Left ventricle myocardium superior (tissue), 1 donor: ENCODE data around the gene NBAS. TPM values are rescaled to one million over a fixed set of nuclear protein-coding genes. Genes with fewer than 3 reads are reported as not detected.

Source experiments
- ATAC-seq: fragments of 200-7000 bp; cut with Tn5 transposase; one replicate; pipeline ENCODE4 v1.9.1; 2020; ENCODE audit warnings: mild to moderate bottlenecking, moderate library complexity
- DNase-seq: peaks from one replicate; pipeline ENCODE4 v3.0.0-alpha.2; 2020
- intact Hi-C: fragments of 100-400 bp; cut with micrococcal nuclease; formaldehyde crosslinking; loops from one replicate; pipeline ENCODE4 v1.11.0; 2022
- total RNA-seq: library from RNA; stranded (reverse); fragmentation: NEBNext Ultra II Directional; extraction: Animal tissue kit (Norgen Biotek cat#: 25700); gene quantifications from one replicate; pipeline ENCODE4 v1.2.1, GENCODE V29; 2021
- donor health status: DM: no; HTN: yes; CAD: no; lungs with severe emphysema.

NBAS gene
- total RNA-seq, 1 donor from 2014 or later: 64.4 TPM

GRCh38 chr2:15173501-15173900 lies 387.6 kb downstream of the NBAS start:
- intact Hi-C loops: no loop called here
- no peak for DNase-seq
- ATAC-seq: no peak

- DNase-seq (no peak), ATAC-seq (peak; percentile 45)
- intact Hi-C loops: no loop called here
These were observed 388.3 kb downstream of the NBAS start for GRCh38 chr2:15172825-15173224.

GRCh38 chr2:15170070-15170775 lies 390.9 kb downstream of the NBAS start:
- DNase-seq: no peak
- intact Hi-C loops: no loop called here
- ATAC-seq: peak; percentile 66

- peak; percentile 49 for ATAC-seq
- DNase-seq: no peak
- intact Hi-C loops: no loop called here
These were observed 391.6 kb downstream of the NBAS start for GRCh38 chr2:15169326-15170069.

- DNase-seq (no peak), ATAC-seq (no peak)
- intact Hi-C loops: no loop called here
These were observed 393.0 kb downstream of the NBAS start for GRCh38 chr2:15168116-15168515.

DNA sequence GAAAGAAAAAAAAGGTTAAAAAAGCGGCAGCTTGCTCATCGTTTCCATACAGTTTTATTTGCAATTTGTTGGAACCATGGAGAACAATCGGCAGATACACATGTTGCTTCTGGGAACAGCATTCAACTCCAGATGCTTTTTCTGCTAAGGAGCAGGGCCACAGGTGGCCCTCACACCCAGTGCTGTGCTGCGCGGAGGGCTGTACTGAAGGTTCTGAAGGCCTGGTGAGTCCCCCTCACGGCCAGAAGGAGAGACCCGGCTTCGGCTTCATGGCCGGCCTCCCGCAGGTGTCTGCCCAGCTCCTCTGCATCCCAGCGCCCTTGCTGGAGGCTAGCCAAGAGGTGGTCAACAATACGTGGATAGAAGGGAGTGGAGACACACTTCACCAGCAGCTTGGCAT lies 394.3 kb downstream of the NBAS start:
- DNase-seq (no peak), ATAC-seq (no peak)
- intact Hi-C loops: no loop called here

- ATAC-seq (no peak), DNase-seq (no peak)
- intact Hi-C loops: no loop called here
These were observed 397.8 kb downstream of the NBAS start for GRCh38 chr2:15163326-15163725.

DNA sequence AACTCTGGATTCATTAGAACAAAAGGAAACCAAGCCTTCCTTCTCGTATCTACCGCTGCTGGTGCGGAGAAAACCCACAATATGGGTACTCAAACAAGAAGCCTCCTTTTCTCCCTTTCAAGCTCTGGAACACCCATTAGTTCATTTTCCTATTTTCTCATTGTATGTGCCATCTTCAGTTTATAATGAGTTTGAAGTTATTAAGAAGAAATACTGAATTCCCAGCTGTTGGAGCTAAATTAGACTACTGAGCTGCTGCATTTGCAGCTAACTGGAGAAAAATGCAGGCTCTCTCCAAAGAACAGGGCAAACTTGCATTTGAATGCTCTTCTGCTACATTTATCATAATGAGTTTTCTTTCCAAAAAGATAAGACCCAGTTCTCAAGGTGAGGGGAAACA lies 398.5 kb downstream of the NBAS start:
- DNase-seq (no peak), ATAC-seq (no peak)
- intact Hi-C loops: no loop called here

DNA sequence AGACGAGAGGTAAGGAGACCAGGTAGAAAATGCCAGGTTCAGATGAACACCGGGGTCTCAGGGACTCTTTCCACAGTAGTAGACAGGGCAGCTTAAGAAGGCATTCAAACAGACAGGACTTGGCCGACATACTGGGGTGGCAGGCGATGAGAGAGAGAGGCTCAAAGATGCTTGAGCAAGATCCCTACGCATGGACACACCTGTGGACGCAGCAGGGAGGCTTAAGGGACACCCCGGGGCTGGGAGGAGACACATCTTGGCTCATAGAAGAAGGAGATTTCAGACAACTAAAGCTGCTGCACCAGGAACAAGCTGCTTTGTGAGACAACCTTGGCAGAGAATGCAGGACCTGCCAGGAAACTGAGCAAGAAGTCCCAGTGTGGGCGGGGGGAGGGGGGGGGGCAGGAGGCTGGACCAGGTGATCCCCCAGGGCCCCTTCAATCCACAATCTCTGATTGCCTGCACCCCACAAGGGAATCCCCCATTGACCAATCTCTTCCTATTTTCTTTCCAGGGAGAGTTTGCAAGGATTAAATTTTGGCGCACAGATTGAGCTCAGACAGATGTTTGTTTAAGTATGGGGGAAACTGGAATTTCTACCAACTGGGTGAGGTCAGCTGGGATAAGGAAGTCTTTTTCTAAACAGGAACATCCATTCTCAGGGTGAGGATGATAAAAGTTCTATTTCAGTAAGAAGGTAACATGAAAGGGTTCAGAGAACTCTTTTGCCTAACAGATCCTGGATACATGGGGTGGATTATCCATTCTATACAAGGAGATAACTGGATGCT lies 400.7 kb downstream of the NBAS start:
- no peak for ATAC-seq
- intact Hi-C loops: no loop called here
- no peak for DNase-seq

- ATAC-seq (no peak), DNase-seq (no peak)
- intact Hi-C loops: no loop called here
These were observed 401.4 kb downstream of the NBAS start for GRCh38 chr2:15159751-15160177.

- DNase-seq (no peak), ATAC-seq (no peak)
- intact Hi-C loops: no loop called here
These were observed 401.9 kb downstream of the NBAS start for GRCh38 chr2:15159206-15159605.

GRCh38 chr2:15158532-15158931 lies 402.6 kb downstream of the NBAS start:
- ATAC-seq: no peak
- intact Hi-C loops: no loop called here

GRCh38 chr2:15158100-15158499 lies 403.0 kb downstream of the NBAS start:
- intact Hi-C loops: no loop called here
- no peak for DNase-seq
- ATAC-seq: no peak

More at GRCh38 chr2:15158532-15158931, 402.6 kb downstream of the NBAS start:
- no peak for DNase-seq

DNA sequence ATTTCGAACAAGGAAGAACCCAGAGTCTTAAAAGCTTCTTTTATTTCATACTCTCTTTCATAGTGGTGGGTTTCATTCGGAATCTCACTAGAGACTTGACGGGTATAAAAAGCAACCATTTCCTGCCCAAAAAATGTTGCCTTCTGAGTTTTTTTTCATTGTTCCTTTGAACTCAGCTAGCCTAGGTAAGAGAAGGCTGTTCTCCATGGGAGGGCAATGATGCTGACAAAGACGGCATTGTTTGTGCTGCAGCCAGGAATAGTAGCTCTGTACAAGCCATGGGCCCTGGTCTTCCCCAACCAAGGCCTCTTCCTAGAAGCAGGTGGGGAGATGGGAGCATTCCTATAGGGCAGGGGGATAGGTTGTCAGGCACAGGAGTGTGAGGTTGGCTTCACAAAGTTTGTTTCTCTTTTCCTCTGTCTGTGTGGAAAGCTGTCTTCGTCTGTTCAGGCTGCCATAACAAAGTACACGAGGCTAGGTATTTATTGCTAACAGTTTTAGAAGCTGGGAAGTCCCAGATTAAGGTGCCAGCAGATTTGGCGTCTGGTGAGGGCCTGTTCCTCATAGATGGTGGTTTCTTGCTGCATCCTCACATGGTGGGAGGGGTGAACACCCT lies 405.1 kb downstream of the NBAS start:
- ATAC-seq (no peak), DNase-seq (no peak)
- intact Hi-C loops: no loop called here

- DNase-seq (no peak), ATAC-seq (no peak)
- intact Hi-C loops: no loop called here
These were observed 406.8 kb downstream of the NBAS start for GRCh38 chr2:15154297-15154696.

GRCh38 chr2:15152382-15152781 lies 408.8 kb downstream of the NBAS start:
- ATAC-seq (no peak), DNase-seq (no peak)
- intact Hi-C loops: no loop called here

GRCh38 chr2:15149063-15149462 lies 412.1 kb downstream of the NBAS start:
- intact Hi-C loops: no loop called here
- no peak for DNase-seq
- ATAC-seq: no peak

DNA sequence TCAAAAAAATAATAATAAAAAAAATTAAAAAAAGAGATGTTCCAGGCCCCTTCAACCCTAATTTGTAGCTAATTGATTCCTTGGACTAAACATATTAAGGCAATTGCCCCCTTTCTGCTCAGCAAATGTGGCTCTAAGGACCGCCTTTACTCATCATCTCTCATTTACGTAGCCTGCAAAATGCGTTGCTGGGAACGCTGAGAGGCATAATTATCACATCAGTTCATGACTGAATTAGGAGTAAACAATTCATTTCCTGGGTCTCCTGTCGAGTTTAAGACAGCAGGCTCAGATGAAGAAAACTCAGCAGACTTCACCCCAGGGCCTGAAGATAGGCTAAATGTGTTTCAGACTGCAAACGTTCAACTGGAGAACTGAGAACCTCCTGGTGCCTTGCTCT lies 413.5 kb downstream of the NBAS start:
- ATAC-seq: no peak
- no peak for DNase-seq
- intact Hi-C loops: no loop called here

DNA sequence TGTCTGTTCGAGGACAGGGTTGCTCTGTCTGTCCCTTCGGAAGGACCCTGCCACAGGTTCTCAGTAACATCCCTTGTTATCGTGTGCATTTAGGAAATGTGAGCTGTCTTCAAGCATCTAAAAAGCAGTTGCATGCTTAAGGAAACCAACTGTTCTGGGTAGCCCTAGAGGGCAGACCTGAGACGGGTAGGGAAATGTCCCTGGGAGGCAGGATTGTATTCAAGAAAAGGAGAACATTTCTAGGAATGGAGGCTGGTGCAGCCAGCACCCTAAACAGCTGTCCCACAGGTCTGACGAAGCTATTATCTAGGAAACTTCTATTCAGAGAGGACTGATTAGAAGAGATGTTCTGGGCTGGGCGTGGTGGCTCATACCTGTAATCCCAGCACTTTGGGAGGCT lies 414.2 kb downstream of the NBAS start:
- intact Hi-C loops: no loop called here
- DNase-seq (no peak), ATAC-seq (no peak)

- intact Hi-C loops: no loop called here
- DNase-seq: no peak
- ATAC-seq: no peak
These were observed 415.2 kb downstream of the NBAS start for GRCh38 chr2:15145919-15146318.
